ENCODE data around the gene GAB2. TPM values are rescaled to one million over a fixed set of nuclear protein-coding genes. Genes with fewer than 3 reads are reported as not detected.

The GAB2 gene
- total RNA-seq, 1 donor from 2014 or later: 22.4 TPM

GRCh38 chr11:78199015-78199652 is 218.5 kb downstream of the GAB2 start:
- CTCF ChIA-PET: no interaction called here
- POLR2A ChIA-PET: no interaction called here
- no peaks in the 10 kb centered on the region for H3K27me3 Mint-ChIP-seq
- intact Hi-C loops (cut with micrococcal nuclease): no loop called here
- no peaks in the 10 kb centered on the region for H3K36me3 Mint-ChIP-seq (ENCODE audit: low read depth)
- no peak for TF ChIP-seq CTCF (IDR thresholded peaks at IDR 0.05)
- ATAC-seq (ENCODE audit: low read depth) (no peak), DNase-seq (no peak)
- H3K9me3 Mint-ChIP-seq: no peaks in the 10 kb centered on the region
- H3K4me1 Mint-ChIP-seq: peaks cover 15% of the 10 kb centered on the region
- H3K27ac Mint-ChIP-seq: no peak overlapping the region
- H3K4me3 Mint-ChIP-seq: no peak overlapping the region

GRCh38 chr11:78197816-78198215 is 219.8 kb downstream of the GAB2 start:
- Mint-ChIP-seq H3K9me3 (no peaks in the 10 kb centered on the region), H3K4me3 (no peak overlapping the region), H3K27me3 (no peaks in the 10 kb centered on the region), H3K27ac (no peak overlapping the region), H3K4me1 (peaks cover 12% of the 10 kb centered on the region), H3K36me3 (ENCODE audit: low read depth) (no peaks in the 10 kb centered on the region)
- ATAC-seq (ENCODE audit: low read depth) (no peak), DNase-seq (no peak)
- ChIA-PET CTCF (no interaction called here), POLR2A (no interaction called here)
- TF ChIP-seq CTCF (IDR thresholded peaks at IDR 0.05): no peak
- intact Hi-C loops (cut with micrococcal nuclease): no loop called here

- H3K27ac Mint-ChIP-seq: no peak overlapping the region
- ATAC-seq (ENCODE audit: low read depth) (no peak), DNase-seq (no peak)
- no peaks in the 10 kb centered on the region for H3K9me3 Mint-ChIP-seq
- no peaks in the 10 kb centered on the region for H3K27me3 Mint-ChIP-seq
- no peak overlapping the region for H3K4me3 Mint-ChIP-seq
- intact Hi-C loops (cut with micrococcal nuclease): no loop called here
- peaks cover 4% of the 10 kb centered on the region for H3K4me1 Mint-ChIP-seq
- no peaks in the 10 kb centered on the region for H3K36me3 Mint-ChIP-seq (ENCODE audit: low read depth)
- ChIA-PET POLR2A (interaction anchor here (1.3 kb wide), 1 partner anchor 58 kb away, joined by 3 read pairs; the partner anchor contains the start of gene ALG8), CTCF (no interaction called here)
- no peak for TF ChIP-seq CTCF (IDR thresholded peaks at IDR 0.05)
These were observed 220.9 kb downstream of the GAB2 start for GRCh38 chr11:78196661-78197091.

GRCh38 chr11:78195917-78196560 is 221.6 kb downstream of the GAB2 start:
- Mint-ChIP-seq H3K27ac (no peak overlapping the region), H3K4me3 (no peak overlapping the region), H3K4me1 (peaks cover 3% of the 10 kb centered on the region), H3K9me3 (no peaks in the 10 kb centered on the region), H3K36me3 (ENCODE audit: low read depth) (no peaks in the 10 kb centered on the region), H3K27me3 (no peaks in the 10 kb centered on the region)
- ChIA-PET CTCF (no interaction called here), POLR2A (interaction anchor here (1.3 kb wide), 1 partner anchor 57 kb away, joined by 3 read pairs; the partner anchor contains the start of gene ALG8)
- DNase-seq: no peak
- ATAC-seq (ENCODE audit: low read depth): no peak
- intact Hi-C loops (cut with micrococcal nuclease): no loop called here
- TF ChIP-seq CTCF (IDR thresholded peaks at IDR 0.05): no peak

GRCh38 chr11:78194490-78194889 is 223.1 kb downstream of the GAB2 start:
- no peaks in the 10 kb centered on the region for H3K27me3 Mint-ChIP-seq
- H3K27ac Mint-ChIP-seq: no peak overlapping the region
- no peaks in the 10 kb centered on the region for H3K9me3 Mint-ChIP-seq
- peaks cover 13% of the 10 kb centered on the region for H3K4me1 Mint-ChIP-seq
- ATAC-seq (ENCODE audit: low read depth) (no peak), DNase-seq (no peak)
- intact Hi-C loops (cut with micrococcal nuclease): no loop called here
- no peak for TF ChIP-seq CTCF (IDR thresholded peaks at IDR 0.05)
- CTCF ChIA-PET: no interaction called here
- POLR2A ChIA-PET: no interaction called here
- no peak overlapping the region for H3K4me3 Mint-ChIP-seq
- no peaks in the 10 kb centered on the region for H3K36me3 Mint-ChIP-seq (ENCODE audit: low read depth)
